ENCODE results near the gene GRIN3B.

Gene GRIN3B

GRCh38 chr19:1009041-1009980, 9.1 kb downstream of the GRIN3B start:
- no peak overlapping the region for H3K9ac ChIP-seq
- H3K27ac ChIP-seq: no peak overlapping the region
- H3K79me2 ChIP-seq: peaks cover 6% of the 10 kb centered on the region
- H3K4me2 ChIP-seq (ENCODE audit: low read length): no peak overlapping the region
- H3K36me3 ChIP-seq (ENCODE audit: control insufficient read depth, insufficient read depth, low read length): no peaks in the 10 kb centered on the region
- no peaks in the 10 kb centered on the region for H3K9me3 ChIP-seq (ENCODE audit: control insufficient read depth, low read length)
- TF ChIP-seq CTCF (IDR thresholded peaks at IDR 0.05): no peak
- no peaks in the 10 kb centered on the region for H3K4me1 ChIP-seq
- H2AFZ ChIP-seq: no peak overlapping the region
- H3K27me3 ChIP-seq (ENCODE audit: control insufficient read depth, insufficient read depth, low read length): no peaks in the 10 kb centered on the region
- H3K4me3 ChIP-seq (ENCODE audit: low read depth, low read length): no peak overlapping the region

- H3K27me3 ChIP-seq (ENCODE audit: control insufficient read depth, insufficient read depth, low read length): no peaks in the 10 kb centered on the region
- H3K4me3 ChIP-seq (ENCODE audit: low read depth, low read length): no peak overlapping the region
- peaks cover 8% of the 10 kb centered on the region for H3K79me2 ChIP-seq
- no peak overlapping the region for H2AFZ ChIP-seq
- no peaks in the 10 kb centered on the region for H3K36me3 ChIP-seq (ENCODE audit: control insufficient read depth, insufficient read depth, low read length)
- H3K9ac ChIP-seq: no peak overlapping the region
- no peak for TF ChIP-seq CTCF (IDR thresholded peaks at IDR 0.05)
- H3K27ac ChIP-seq: no peak overlapping the region
- H3K4me1 ChIP-seq: no peaks in the 10 kb centered on the region
- no peak overlapping the region for H3K4me2 ChIP-seq (ENCODE audit: low read length)
- no peaks in the 10 kb centered on the region for H3K9me3 ChIP-seq (ENCODE audit: control insufficient read depth, low read length)
Observed at GRCh38 chr19:1009981-1010538, 9.8 kb downstream of the GRIN3B start.

- Histone ChIP-seq H3K27me3 (ENCODE audit: control insufficient read depth, insufficient read depth, low read length) (no peaks in the 10 kb centered on the region), H2AFZ (no peak overlapping the region), H3K4me2 (ENCODE audit: low read length) (no peak overlapping the region), H3K9me3 (ENCODE audit: control insufficient read depth, low read length) (no peaks in the 10 kb centered on the region), H3K27ac (no peak overlapping the region), H3K4me1 (peaks cover 6% of the 10 kb centered on the region), H3K79me2 (peaks cover 14% of the 10 kb centered on the region), H3K9ac (no peak overlapping the region), H3K4me3 (ENCODE audit: low read depth, low read length) (no peak overlapping the region), H3K36me3 (ENCODE audit: control insufficient read depth, insufficient read depth, low read length) (no peaks in the 10 kb centered on the region)
- TF ChIP-seq CTCF (IDR thresholded peaks at IDR 0.05): no peak
Observed at GRCh38 chr19:1010586-1011510, 10.6 kb downstream of the GRIN3B start.

- H3K4me2 ChIP-seq (ENCODE audit: low read length): no peak overlapping the region
- peaks cover 22% of the 10 kb centered on the region for H3K79me2 ChIP-seq
- no peak overlapping the region for H3K4me3 ChIP-seq (ENCODE audit: low read depth, low read length)
- no peaks in the 10 kb centered on the region for H3K9me3 ChIP-seq (ENCODE audit: control insufficient read depth, low read length)
- no peak overlapping the region for H2AFZ ChIP-seq
- no peaks in the 10 kb centered on the region for H3K36me3 ChIP-seq (ENCODE audit: control insufficient read depth, insufficient read depth, low read length)
- H3K4me1 ChIP-seq: peaks cover 13% of the 10 kb centered on the region
- H3K27me3 ChIP-seq (ENCODE audit: control insufficient read depth, insufficient read depth, low read length): no peaks in the 10 kb centered on the region
- no peak overlapping the region for H3K9ac ChIP-seq
- no peak for TF ChIP-seq CTCF (IDR thresholded peaks at IDR 0.05)
- H3K27ac ChIP-seq: no peak overlapping the region
Observed at GRCh38 chr19:1011831-1012333, 11.7 kb downstream of the GRIN3B start.

All from parathyroid adenoma (tissue), 2 donors.